GM21515 (cell line): ENCODE measurements around the gene CKAP4.
A peak's percentile ranks its signal among the peaks of the same experiment; 100 is the strongest.

Experiments
- ATAC-seq: cut with Tn5 transposase; IDR thresholded peaks from one replicate; pipeline ENCODE4 v1.9.1; 2021; ENCODE audit not compliant: unreplicated experiment

Gene CKAP4

DNA sequence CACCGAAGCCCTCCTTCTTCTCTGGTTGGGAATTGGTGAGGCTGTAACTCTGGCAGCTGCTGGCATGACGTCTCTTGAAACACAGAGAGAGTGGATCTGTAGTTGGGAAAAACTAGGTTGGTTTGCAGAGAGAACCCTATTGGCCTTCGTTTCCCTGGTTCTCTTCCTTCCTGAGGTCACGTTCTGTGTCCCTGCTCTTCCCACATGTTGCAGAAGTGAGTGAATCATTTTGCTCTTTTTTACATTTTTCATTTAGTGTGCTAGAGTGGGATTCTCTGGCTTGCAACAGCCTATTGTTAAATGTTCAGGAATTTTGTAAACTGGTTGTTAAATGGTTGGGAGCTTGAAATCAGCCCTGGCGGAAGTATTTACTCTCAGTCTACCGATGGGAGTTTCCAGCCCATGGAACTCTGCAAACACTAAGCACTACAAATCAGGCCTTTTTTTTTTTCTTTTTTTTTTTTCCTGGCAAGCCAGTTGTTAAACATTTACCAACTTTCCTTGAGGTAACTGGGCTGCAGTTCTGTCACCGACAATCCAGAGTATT is 26.8 kb upstream of the CKAP4 start:
- no peak for ATAC-seq

DNA sequence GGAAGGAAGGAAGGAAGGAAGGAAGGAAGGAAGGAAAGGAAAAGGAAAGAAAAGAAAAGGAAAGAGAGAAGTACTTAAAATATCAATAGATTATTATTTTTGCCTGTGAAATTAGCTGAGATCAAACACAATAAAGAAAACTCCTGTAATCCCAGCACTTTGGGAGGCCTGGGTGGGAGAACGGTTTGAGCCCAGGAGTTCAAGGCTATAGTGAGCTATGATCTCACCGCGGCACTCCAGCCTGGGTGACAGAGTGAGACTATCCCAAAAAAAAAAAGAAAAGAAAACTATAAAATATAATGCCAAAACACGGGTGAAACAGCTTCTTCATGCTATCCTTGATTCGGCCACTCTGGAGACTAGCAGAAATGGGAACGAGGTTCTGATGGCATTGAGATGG is 26.2 kb upstream of the CKAP4 start:
- ATAC-seq: no peak

DNA sequence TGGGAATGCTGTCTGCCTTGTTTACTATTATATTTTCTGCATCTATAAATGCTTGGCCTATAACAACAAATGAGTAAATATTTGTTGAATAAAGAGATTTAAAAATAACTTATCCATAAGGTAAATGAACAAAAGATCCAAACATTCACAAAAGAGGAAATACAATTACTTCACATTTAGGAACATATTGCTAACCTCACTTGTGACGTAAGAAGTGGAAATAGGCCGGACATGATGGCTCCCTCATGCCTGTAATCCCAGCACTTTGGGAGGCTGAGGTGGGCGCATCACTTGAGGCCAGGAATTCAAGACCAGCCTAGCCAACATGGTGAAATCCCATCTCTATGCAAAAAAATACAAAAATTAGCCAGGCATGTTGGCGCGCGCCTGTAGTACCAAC is 25.7 kb upstream of the CKAP4 start:
- ATAC-seq: no peak

DNA sequence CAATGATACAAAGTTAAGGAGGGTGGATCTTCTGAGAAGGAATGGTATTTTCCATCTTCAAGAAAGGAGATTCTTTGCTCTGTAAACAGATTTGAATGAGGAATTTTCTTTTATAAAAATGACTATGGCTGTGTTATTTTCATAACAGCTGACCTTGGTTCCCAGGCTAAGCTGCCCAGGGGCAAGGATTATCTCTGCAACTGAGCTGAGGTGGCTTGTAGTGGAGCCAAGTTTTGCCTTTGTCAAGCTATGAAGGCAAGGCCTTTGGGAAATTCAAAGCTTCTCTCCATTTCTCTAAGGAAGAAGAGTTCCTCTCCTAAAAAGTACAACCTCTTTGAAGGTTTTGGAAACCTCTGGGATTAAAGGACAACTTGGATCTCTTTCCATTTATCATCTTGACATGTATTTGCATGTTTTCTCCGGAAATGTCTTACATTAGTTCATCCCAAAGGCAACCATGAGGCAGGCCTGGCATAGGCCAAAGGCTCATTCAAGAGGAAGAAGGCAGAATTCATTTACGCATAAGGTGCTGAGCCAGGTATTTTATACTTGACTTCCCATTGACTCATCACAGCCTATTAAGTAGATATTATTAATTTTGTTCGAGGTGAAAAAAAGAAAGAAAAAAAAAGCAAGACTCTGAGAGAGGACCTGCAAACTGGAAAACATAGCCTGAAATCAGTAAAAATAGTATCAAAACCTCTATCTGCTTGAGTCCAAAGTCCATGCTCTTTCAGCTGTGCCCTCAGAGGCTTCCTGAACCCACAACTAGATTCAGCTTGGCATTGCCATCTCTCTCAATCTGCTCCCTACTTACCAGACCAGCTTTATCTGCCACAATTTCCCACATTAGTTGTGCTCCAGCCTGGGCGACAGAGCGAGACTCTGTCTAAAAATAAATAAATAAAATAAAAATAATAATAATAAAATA is 24.0 kb upstream of the CKAP4 start:
- no peak for ATAC-seq

DNA sequence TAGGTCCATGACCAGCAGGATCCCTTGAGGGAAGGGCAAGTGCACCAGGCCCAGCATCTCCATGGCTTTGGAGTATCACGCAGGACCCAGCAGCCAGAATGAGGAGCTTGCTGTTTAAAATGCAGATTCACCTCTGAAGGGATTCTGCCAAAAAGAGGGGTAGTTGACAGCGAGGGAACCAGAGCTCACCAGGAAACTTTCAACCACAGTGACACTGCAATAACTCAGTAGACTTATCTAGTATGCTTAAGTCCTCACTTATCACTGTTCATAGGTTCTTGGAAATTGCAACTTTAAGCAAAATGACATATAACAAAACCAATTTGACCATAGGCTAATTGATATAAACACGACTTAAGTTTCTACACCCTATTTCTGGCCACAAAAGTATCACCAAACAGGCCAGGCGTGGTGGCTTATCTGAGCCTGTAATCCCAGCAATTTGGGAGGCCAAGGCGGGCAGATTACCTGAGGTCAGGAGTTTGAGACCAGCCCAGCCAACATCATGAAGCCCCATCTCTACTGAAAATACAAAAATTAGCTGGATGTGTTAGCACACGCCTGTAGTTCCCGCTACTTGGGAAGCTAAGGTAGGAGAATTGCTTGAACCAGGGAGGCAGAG is 21.4 kb upstream of the CKAP4 start:
- no peak for ATAC-seq

DNA sequence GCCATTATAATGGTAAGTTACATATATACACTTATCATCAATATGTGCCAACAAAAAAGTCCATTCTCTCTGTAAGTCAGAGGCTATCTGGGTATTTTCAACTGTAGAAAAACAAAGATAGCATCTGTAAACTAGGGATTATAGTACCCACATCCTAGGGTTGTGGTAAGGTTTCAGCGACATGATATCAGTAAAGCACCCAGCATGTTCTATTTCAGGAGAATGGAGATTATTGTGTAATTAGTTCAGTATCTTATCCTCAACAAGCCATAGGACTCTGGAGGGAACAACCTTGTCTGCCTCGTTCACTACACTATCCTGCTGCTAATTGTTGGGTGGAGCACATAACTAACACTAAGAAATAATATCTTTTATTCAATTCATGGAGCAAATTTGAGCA is 19.7 kb upstream of the CKAP4 start:
- ATAC-seq: no peak

DNA sequence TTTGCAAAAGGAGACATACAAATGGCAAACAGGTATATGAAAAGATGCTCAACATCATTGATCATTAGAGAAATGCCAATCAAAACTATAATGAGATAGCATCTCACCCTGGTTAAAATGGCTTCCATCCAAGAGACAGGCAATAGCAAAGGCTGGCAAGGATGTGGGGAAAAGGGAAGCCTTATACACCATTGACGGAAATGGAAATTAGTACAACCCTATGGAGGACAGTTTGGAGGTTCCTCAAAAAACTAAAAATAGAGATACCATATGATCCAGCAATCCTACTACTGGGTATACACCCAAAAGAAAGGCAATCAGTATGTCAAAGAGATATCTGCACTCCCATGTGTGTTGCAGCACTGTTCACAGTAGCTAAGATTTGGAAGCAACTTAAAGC is 17.3 kb upstream of the CKAP4 start:
- ATAC-seq: no peak

DNA sequence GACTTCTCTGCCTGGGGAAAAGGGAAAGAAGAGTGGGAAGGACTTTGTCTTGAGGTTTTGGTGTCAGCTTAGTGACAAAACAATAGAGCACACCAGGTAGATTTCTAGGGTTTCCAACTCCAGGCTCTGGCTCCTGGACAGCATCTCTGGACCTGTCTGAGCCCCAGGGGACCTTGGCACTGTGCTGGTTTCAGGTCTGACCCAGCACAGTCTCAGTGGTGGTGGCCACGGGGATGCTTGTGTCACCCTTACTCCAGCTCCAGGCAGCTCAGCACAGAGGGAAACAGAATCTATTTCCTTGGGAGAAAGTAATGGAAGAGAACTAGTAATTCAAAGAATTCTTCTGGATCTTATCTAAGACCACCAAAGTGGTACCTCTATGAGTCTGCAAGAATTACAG is 11.1 kb upstream of the CKAP4 start:
- ATAC-seq: no peak

DNA sequence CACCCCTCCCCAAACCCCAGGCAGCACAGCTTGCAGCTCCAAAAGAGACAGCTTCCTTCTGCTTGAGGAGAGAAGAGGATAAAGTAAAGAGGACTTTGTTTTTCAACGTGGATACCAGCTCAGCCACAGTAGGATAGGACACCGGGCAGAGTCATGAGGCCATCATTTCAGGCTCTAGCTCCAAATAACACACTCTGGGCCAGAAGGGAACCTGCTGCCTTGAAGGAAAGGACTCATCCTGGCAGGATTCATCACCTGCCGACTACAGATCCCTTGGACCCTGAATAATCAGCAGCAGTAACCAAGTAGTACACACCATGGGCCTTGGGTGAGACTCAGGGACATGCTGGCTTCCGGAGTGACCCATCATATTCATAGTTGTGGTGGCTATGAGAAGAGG is 10.4 kb upstream of the CKAP4 start:
- ATAC-seq: no peak

DNA sequence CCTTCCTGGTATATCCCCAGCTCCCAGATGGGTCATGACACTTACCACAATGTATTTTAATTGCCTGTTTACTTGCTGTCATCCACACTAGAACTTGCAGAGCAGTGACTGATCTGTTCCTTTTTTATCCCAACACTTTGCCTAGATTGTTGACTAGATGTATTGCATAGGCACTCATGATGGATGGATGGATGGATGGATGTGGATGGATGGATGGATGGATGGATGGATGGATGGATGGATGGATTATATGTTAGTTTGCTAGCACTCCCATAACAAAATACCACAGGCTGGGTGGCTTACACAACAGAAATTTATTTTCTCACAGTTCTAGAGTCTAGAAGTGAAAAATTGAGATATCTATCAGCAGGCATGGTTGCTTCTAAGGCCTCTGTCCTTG is 8.7 kb upstream of the CKAP4 start:
- ATAC-seq: no peak

DNA sequence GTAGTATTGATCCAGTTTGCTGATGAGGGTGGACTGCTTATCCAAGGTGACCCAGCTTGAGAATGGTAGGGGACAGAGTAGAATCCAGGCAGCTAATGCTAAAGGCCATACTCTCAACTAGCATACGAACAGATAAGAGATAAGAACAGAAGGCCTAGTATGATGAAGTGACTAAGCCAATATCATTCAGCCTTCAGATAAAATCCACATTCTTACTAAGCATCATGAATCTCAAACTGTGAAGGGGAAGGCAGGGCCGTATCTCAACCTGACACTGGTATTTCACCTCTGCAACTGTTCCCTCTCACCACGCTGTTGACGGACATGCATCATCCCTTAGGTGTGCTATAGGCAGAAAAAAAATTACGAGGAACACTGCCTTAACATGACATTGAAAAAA is 8.1 kb upstream of the CKAP4 start:
- ATAC-seq: no peak

DNA sequence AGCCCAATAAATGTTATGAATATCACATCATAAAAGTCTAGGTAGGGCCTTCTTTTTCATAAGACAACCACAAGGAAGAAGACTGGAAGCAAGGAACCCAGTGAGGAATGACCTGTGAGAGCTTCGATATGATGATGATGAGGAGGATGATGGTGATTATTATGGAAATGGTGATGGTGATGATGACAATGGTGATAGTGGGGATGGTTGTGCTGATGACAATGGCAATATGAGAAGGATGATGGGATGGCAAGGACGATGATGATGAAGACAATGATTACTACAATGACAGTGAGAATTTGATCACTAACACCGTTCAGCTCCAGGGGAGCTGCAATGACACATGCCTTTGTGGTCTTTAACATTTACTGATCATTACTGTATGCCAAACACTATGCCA is 7.7 kb upstream of the CKAP4 start:
- no peak for ATAC-seq

DNA sequence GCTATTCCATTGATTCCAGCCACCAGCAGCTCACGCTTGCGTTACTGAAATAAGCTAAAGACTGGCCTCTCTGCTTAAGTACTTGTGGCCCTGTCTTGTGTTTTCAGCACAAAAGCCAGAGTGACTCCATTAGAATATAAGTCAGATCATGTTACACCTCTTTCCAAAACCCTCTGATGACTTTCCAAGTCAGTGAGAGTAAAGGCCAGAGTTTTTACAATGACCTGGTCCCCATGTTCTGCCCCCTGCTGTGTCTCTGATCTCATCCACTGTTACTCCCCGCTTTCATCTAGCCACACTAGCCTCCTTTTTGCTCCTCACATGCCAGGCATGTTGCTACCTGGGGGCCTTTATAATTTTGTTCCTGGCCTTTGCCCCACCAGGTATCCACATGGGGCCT is 6.9 kb upstream of the CKAP4 start:
- ATAC-seq: no peak

DNA sequence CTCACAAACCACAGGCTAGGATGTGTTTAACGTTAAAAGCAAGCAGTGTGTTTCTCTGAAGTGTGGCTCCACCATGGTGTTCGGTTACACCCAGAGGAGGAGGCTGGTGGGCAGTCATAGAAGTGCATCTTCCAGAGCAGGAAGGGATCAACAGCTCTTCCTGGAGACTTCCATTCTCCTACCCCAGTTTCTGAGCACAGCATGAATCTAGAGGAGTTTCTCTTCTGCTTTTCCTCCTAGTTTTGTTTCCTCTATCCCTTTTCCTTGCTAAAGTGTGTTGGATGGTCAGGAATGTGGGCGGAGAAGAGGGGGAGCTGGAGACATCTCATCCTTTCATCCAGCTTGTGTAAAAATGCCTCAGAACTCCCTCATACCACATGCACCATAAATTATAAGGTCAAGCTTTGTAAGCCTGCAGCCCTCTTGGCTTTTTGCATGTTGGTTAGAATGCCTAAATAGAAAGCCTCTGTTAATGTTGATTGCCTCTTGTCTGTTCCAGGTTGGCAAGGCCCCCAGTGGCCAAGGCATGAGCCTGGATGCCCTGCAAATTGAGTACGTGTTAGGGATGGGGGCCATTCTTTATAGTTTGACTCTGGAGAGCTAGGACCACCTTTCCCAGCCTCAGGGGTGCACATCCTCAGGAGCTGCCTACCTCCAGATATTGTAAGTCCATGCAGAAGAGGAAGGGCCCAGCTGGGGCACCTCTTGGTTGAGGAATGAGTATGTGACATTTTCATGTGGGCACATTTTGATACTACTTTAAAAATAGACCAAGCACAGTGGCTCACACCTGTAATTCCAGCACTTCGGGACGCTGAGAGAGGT is 4.0 kb upstream of the CKAP4 start:
- no peak for ATAC-seq

DNA sequence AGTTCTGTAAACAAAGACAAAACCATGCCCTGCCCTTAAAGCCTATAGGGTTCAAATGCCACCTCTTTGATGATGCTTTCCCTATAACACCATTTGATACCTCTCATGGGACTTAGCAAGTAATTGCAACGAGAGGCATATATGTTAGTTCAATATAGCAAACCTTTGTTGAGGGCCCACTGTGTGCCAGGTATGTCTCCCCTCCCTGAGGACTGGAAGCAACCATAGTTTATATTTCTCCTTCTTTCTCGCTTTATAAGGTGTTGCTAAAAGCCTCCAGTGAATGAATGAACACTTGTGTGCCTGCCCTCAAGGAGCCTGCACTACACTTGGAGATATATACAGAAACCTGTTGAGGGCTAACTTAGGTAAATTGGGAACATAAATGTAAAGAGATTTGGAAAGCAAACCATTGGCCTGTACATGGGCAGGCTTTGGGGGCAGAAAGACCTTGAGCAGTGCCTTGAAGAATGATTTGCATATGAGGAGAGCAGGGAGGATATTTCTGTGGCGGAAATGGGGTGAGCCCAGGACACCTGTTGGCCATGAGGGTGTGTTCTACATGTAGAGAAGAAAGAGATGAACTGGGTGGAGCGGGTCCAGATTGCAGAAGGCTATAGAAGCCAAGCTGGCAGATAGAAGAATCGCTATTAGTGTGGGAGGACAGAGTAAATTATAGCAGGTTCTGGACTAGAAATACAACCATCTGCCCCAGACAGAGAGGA is 1.8 kb upstream of the CKAP4 start:
- ATAC-seq: peak; percentile 77

DNA sequence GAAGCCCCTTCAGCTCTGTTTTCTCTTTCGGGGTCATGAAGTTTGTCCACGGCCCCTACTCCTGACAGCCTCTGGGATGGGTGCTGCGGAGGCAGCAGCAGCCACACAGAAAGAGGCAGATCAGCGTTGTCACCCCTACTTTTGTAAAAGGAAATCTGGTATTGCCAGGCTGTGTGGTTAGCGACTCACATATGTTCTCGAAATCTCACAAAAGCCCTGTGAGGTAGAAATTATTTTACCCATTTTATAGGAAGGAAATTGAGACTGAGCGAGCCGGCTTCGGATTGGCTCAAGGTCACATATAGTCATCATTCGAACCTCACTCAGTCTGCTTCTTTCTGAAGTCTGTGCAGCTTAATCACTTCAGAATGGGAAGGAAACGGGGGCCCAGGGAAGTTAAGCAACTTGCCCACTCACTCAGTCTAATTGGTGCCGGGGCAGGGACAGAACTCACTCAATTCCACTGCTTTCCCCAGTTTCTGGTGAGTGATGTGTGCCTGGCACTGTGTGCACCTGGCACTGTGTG is 1.1 kb upstream of the CKAP4 start:
- no peak for ATAC-seq

DNA sequence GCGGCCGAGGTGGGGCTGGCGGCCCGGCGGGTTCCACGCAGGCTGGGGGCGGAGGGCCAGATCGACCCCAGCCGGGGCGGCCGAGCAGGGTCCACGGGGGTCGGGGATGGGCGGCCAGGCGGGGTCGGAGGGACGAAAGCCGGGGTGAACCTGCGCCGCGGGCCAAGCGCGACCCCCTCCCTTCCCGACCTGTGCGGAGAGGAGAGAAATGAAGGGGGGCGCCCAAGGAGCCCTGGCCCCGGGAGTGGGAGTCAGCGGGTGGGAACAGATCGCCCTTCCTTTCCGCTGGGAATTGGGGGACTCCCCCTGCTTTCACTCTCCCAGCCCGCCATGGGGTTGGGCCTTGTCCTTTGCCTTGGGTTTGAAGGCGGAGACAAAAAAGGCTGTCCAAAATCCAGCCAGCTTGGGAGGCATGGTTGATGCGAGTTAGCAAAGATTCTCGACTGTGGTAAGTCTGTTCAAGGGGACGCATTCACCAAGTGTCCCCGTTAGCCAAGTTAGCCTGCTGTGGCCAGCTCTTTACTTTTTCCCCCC is 559 bp upstream of the CKAP4 start:
- peak; percentile 5 for ATAC-seq

DNA sequence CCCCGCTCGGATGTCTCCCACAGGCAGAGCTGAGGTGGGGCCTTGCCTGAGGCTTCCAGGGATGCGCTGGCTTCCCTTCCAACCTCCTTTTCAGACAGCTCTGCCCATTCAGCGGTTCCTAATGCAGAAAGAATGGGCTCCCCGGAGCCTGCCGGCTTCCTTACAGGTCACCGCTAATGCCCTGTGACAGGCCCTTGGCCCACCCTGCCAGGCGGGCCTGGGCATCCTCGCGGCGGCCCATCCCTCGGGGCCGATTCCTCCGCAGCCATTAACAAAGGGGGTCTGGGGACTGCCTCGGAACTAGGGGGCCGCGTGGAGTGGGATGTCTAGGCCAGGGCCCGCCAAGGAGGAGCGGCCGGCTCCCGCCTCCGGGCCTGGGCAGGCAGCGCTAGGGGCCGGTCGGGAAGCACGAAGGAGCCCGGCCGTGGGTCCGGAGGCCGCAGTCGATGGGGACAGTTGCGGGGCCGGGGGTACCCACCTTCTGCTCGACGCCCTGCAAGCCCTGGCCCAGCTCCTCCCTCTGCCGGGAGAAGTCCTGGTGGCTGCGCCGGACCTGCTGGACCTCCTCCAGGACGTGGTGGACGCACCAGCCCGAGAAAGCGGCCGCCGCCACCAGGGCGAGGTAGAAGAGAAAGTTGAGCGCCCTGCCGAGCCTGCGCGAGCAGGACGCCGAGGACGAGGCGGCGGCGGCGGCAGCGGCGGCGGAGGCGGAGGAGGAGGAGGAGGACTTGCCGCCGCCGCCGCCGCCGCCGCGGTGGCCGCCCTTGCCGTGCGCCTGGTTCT is 738 bp downstream of the CKAP4 start:
- peak; percentile 36 for ATAC-seq

DNA sequence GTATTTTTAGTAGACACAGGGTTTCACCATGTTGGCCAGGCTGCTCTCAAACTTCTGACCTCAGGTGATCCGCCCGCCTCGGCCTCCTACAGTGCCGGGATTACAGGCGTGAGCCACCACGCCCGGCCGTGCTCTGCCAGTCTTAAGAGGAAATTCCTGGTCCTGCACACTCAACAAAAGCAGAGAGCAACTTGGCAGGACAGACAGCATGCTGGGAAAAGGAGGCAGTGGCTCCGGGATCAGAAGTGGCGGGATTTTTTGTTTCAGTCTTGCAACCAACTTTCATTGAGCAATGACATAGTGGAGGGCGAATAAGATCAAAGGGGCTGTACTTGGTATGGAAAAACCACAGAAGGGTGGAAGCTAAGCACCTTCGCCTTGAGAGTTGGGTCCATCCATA is 2.1 kb downstream of the CKAP4 start:
- ATAC-seq: no peak

DNA sequence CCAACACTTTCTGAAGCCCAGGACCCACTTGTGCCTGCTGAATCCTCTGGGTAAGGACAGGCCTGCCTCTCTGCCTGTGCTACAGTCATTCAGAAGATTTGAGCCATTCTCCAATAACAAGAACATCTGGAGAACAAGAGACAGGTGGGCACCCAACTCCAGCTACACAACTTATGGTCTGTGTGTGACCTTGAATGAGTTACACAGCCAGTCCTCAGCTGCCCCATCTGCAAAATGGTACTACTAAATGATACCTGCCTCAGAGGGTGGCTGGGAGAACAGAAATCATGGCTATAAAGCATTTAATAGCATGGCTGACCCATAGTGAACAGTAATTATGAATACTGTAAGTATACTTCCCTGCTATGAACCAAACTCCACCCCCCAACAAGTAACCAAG is 4.2 kb downstream of the CKAP4 start:
- no peak for ATAC-seq
